Stimulated activated CD8-positive, alpha-beta memory T cell treated with anti-CD3 and anti-CD28 coated beads, Interleukin-4, amount 100 ng/mL, for 24 hours (primary cell): ENCODE results near the gene EFR3B.
"Not testable (repeated sequence)": the region's sequence is repeated elsewhere in the genome, so short reads cannot be mapped to it uniquely, and the experiment has no call there.

Source experiments
- DNase-seq: peaks from one replicate; pipeline ENCODE4 v3.0.0-alpha.2; 2020; ENCODE audit warnings: low read depth

Gene EFR3B

GRCh38 chr2:25150993-25151392 is 109.1 kb downstream of the EFR3B start:
- not testable (repeated sequence) for DNase-seq

GRCh38 chr2:25151718-25152117 is 109.8 kb downstream of the EFR3B start:
- DNase-seq = no peak

- no peak for DNase-seq
Observed at GRCh38 chr2:25155401-25155800, 113.5 kb downstream of the EFR3B start.

- DNase-seq = no peak
Observed at GRCh38 chr2:25158096-25158852, 116.4 kb downstream of the EFR3B start.

- no peak for DNase-seq
Observed at GRCh38 chr2:25159949-25160348, 118.1 kb downstream of the EFR3B start.

GRCh38 chr2:25160376-25160775 is 118.5 kb downstream of the EFR3B start:
- DNase-seq = no peak

- DNase-seq = peak; percentile 68
Observed at GRCh38 chr2:25161055-25161781, 119.3 kb downstream of the EFR3B start.

- not testable (repeated sequence) for DNase-seq
Observed at GRCh38 chr2:25162061-25162460, 120.2 kb downstream of the EFR3B start.

- DNase-seq = no peak
Observed at GRCh38 chr2:25164561-25164960, 122.7 kb downstream of the EFR3B start.

- DNase-seq = peak; percentile 17
Observed at GRCh38 chr2:25165992-25166875, 124.4 kb downstream of the EFR3B start.

GRCh38 chr2:25168256-25169072 is 126.6 kb downstream of the EFR3B start, which contains the start of gene POMC:
TSS of gene POMC (minus strand) at chr2:25168580. CDS start at chr2:25164772, 3,808 bp downstream.
- DNase-seq = no peak

GRCh38 chr2:25169073-25169470 is 127.2 kb downstream of the EFR3B start:
- DNase-seq = no peak

- DNase-seq = no peak
Observed at GRCh38 chr2:25170888-25171287, 129.0 kb downstream of the EFR3B start.

- DNase-seq = no peak
Observed at GRCh38 chr2:25173719-25174118, 131.8 kb downstream of the EFR3B start.

- DNase-seq = no peak
Observed at GRCh38 chr2:25174192-25174861, 132.5 kb downstream of the EFR3B start.

- no peak for DNase-seq
Observed at GRCh38 chr2:25176138-25176537, 134.3 kb downstream of the EFR3B start.

GRCh38 chr2:25176541-25177181 is 134.8 kb downstream of the EFR3B start:
- DNase-seq = no peak

- no peak for DNase-seq
Observed at GRCh38 chr2:25177211-25177611, 135.3 kb downstream of the EFR3B start.

- DNase-seq = no peak
Observed at GRCh38 chr2:25178976-25179375, 137.1 kb downstream of the EFR3B start.

GRCh38 chr2:25184254-25184653 is 142.4 kb downstream of the EFR3B start:
- DNase-seq = no peak
